Astrocyte (in vitro differentiated cells and primary cell): ENCODE measurements around the gene GMPPB. TPM values are rescaled to one million over a fixed set of nuclear protein-coding genes. Genes with fewer than 3 reads are reported as not detected.

Experiments used
- DNase-seq: peaks from one replicate; pipeline ENCODE4 v3.0.0-alpha.2; 2010; ENCODE audit warnings: low read depth
- FAIRE-seq: peaks from 2 replicates; lab custom pipeline; 2011; peaks lifted over from hg19 to GRCh38; lab: Jason Lieb, UNC
- H2AFZ ChIP-seq: 2 replicates; pipeline ENCODE4 v1.6.0; 2012; ENCODE audit warnings: low read depth, low read length, inconsistent platforms
- H3K27ac ChIP-seq: 2 replicates; pipeline ENCODE4 v1.5.1; 2011; ENCODE audit warnings: low read depth, low read length, inconsistent platforms
- H3K27me3 ChIP-seq: 2 replicates; pipeline ENCODE4 v1.6.0; 2011; ENCODE audit warnings: low read length, inconsistent platforms; ENCODE audit not compliant: insufficient read depth
- H3K36me3 ChIP-seq: 2 replicates; pipeline ENCODE4 v1.5.1; 2011; ENCODE audit warnings: low read length, inconsistent platforms; ENCODE audit not compliant: insufficient read depth
- H3K4me1 ChIP-seq: 2 replicates; pipeline ENCODE4 v1.5.1; 2011; ENCODE audit warnings: low read length, inconsistent platforms; ENCODE audit not compliant: insufficient read depth
- H3K4me2 ChIP-seq: 2 replicates; pipeline ENCODE4 v1.6.0; 2012; ENCODE audit warnings: low read length, inconsistent platforms
- H3K4me3 ChIP-seq: 2 replicates; pipeline ENCODE4 v1.5.1; 2011; ENCODE audit warnings: low read depth, mild to moderate bottlenecking, low read length, inconsistent platforms; ENCODE audit not compliant: insufficient read depth
- H3K79me2 ChIP-seq: 2 replicates; pipeline ENCODE4 v1.6.0; 2012; ENCODE audit warnings: mild to moderate bottlenecking, low read length, inconsistent platforms; ENCODE audit not compliant: insufficient read depth
- H3K9ac ChIP-seq: 2 replicates; pipeline ENCODE4 v1.6.0; 2012; ENCODE audit warnings: mild to moderate bottlenecking, low read length, inconsistent platforms
- H3K9me3 ChIP-seq: 2 replicates; pipeline ENCODE4 v1.5.1; 2012; ENCODE audit warnings: low read depth, mild to moderate bottlenecking, low read length, inconsistent platforms; ENCODE audit not compliant: insufficient read depth
- H4K20me1 ChIP-seq: 2 replicates; pipeline ENCODE4 v1.6.0; 2012; ENCODE audit warnings: low read length, inconsistent platforms; ENCODE audit not compliant: insufficient read depth
- H3K27ac Mint-ChIP-seq: one replicate; pipeline ENCODE4 v1.8.0; 2021; ENCODE audit warnings: mild to moderate bottlenecking, mixed read lengths; ENCODE audit not compliant: unreplicated experiment
- H3K27me3 Mint-ChIP-seq: one replicate; pipeline ENCODE4 v1.8.0; 2021; ENCODE audit warnings: low read depth, mixed read lengths; ENCODE audit not compliant: unreplicated experiment
- H3K36me3 Mint-ChIP-seq: one replicate; pipeline ENCODE4 v1.8.0; 2021; ENCODE audit warnings: low read depth, mixed read lengths; ENCODE audit not compliant: unreplicated experiment
- H3K4me1 Mint-ChIP-seq: one replicate; pipeline ENCODE4 v1.8.0; 2021; ENCODE audit warnings: low read depth, mixed read lengths; ENCODE audit not compliant: unreplicated experiment
- H3K4me3 Mint-ChIP-seq: one replicate; pipeline ENCODE4 v1.8.0; 2021; ENCODE audit warnings: mild to moderate bottlenecking, moderate library complexity, mixed read lengths; ENCODE audit not compliant: unreplicated experiment
- H3K9me3 Mint-ChIP-seq: one replicate; pipeline ENCODE4 v1.8.0; 2021; ENCODE audit warnings: mild to moderate bottlenecking, mixed read lengths; ENCODE audit not compliant: unreplicated experiment
- CTCF ChIP-seq: IDR thresholded peaks from 2 replicates; pipeline ENCODE4 v1.5.1; 2011; ENCODE audit warnings: low read depth, mild to moderate bottlenecking, inconsistent platforms, low read length, moderate library complexity; ENCODE audit not compliant: insufficient read depth
- EZH2 ChIP-seq: IDR thresholded peaks from 2 replicates; pipeline ENCODE4 v1.6.1; 2012; ENCODE audit warnings: mild to moderate bottlenecking, low read length, inconsistent platforms; ENCODE audit not compliant: insufficient read depth
- total RNA-seq: library from RNA; stranded (reverse); gene quantifications from 2 replicates; pipeline ENCODE4 v1.2.1, GENCODE V29; 2021

The GMPPB gene
- total RNA-seq, 1 donor from 2014 or later = 24.6 TPM

GRCh38 chr3:49732597-49732996 lies 8.8 kb upstream of the GMPPB start:
- H3K36me3 ChIP-seq = peaks cover 22% of the 10 kb centered on the region
- no peak overlapping the region for H3K27ac Mint-ChIP-seq
- no peaks in the 10 kb centered on the region for H3K27me3 Mint-ChIP-seq
- no peaks in the 10 kb centered on the region for H3K4me1 Mint-ChIP-seq
- no peaks in the 10 kb centered on the region for H3K27me3 ChIP-seq
- no peak for TF ChIP-seq CTCF
- TF ChIP-seq EZH2 = no peak
- H3K4me2 ChIP-seq = no peak overlapping the region
- no peaks in the 10 kb centered on the region for H4K20me1 ChIP-seq
- no peak overlapping the region for H3K27ac ChIP-seq
- H3K9me3 ChIP-seq = no peaks in the 10 kb centered on the region
- peaks cover 19% of the 10 kb centered on the region for H3K36me3 Mint-ChIP-seq
- DNase-seq (no peak), FAIRE-seq (no peak)
- no peaks in the 10 kb centered on the region for H3K9me3 Mint-ChIP-seq
- no peak overlapping the region for H2AFZ ChIP-seq
- no peak overlapping the region for H3K9ac ChIP-seq
- peaks cover 12% of the 10 kb centered on the region for H3K79me2 ChIP-seq
- H3K4me3 ChIP-seq = no peak overlapping the region
- no peaks in the 10 kb centered on the region for H3K4me1 ChIP-seq
- H3K4me3 Mint-ChIP-seq = no peak overlapping the region

- Histone ChIP-seq H3K4me2 (no peak overlapping the region), H3K4me1 (no peaks in the 10 kb centered on the region), H2AFZ (no peak overlapping the region), H3K79me2 (peaks cover 7% of the 10 kb centered on the region), H3K27ac (no peak overlapping the region), H3K27me3 (no peaks in the 10 kb centered on the region), H3K9me3 (no peaks in the 10 kb centered on the region), H3K9ac (no peak overlapping the region), H3K4me3 (no peak overlapping the region), H4K20me1 (no peaks in the 10 kb centered on the region), H3K36me3 (peaks cover 24% of the 10 kb centered on the region)
- TF ChIP-seq EZH2 (no peak), CTCF (no peak)
- H3K9me3 Mint-ChIP-seq = no peaks in the 10 kb centered on the region
- peaks cover 12% of the 10 kb centered on the region for H3K36me3 Mint-ChIP-seq
- no peak for FAIRE-seq
- no peaks in the 10 kb centered on the region for H3K4me1 Mint-ChIP-seq
- no peak overlapping the region for H3K27ac Mint-ChIP-seq
- no peaks in the 10 kb centered on the region for H3K27me3 Mint-ChIP-seq
- no peak for DNase-seq
- no peak overlapping the region for H3K4me3 Mint-ChIP-seq
Measured at GRCh38 chr3:49729966-49730609, 6.3 kb upstream of the GMPPB start.

GRCh38 chr3:49727924-49728361 lies 4.2 kb upstream of the GMPPB start:
- Histone ChIP-seq H3K9ac (no peak overlapping the region), H3K4me3 (no peak overlapping the region), H3K27me3 (no peaks in the 10 kb centered on the region), H4K20me1 (peaks cover 1% of the 10 kb centered on the region), H2AFZ (no peak overlapping the region), H3K4me1 (peaks cover 9% of the 10 kb centered on the region), H3K27ac (no peak overlapping the region), H3K4me2 (no peak overlapping the region), H3K79me2 (peaks cover 12% of the 10 kb centered on the region), H3K36me3 (peaks cover 19% of the 10 kb centered on the region), H3K9me3 (no peaks in the 10 kb centered on the region)
- no peak overlapping the region for H3K4me3 Mint-ChIP-seq
- FAIRE-seq (no peak), DNase-seq (no peak)
- no peaks in the 10 kb centered on the region for H3K27me3 Mint-ChIP-seq
- H3K36me3 Mint-ChIP-seq = peaks cover 2% of the 10 kb centered on the region
- no peaks in the 10 kb centered on the region for H3K9me3 Mint-ChIP-seq
- no peak overlapping the region for H3K27ac Mint-ChIP-seq
- TF ChIP-seq CTCF (no peak), EZH2 (no peak)
- H3K4me1 Mint-ChIP-seq = no peaks in the 10 kb centered on the region
